PC-9 (cell line): ENCODE data around the gene SUPT20H.

Experiments used
- EZH2 ChIP-seq: fragments of 200-600 bp; sonication (generic); IDR thresholded peaks from 2 replicates; pipeline ENCODE4 v1.8.0; 2017; ENCODE audit warnings: antibody characterized with exemption, low read depth
- TF ChIP-seq, protein P1 (sequence below): fragments of 200-600 bp; sonication (generic); conservative IDR thresholded peaks from 2 replicates; pipeline ENCODE4 v1.6.1; 2017; ENCODE audit warnings: mixed run types, antibody characterized with exemption, mild to moderate bottlenecking, moderate library complexity

DNA sequence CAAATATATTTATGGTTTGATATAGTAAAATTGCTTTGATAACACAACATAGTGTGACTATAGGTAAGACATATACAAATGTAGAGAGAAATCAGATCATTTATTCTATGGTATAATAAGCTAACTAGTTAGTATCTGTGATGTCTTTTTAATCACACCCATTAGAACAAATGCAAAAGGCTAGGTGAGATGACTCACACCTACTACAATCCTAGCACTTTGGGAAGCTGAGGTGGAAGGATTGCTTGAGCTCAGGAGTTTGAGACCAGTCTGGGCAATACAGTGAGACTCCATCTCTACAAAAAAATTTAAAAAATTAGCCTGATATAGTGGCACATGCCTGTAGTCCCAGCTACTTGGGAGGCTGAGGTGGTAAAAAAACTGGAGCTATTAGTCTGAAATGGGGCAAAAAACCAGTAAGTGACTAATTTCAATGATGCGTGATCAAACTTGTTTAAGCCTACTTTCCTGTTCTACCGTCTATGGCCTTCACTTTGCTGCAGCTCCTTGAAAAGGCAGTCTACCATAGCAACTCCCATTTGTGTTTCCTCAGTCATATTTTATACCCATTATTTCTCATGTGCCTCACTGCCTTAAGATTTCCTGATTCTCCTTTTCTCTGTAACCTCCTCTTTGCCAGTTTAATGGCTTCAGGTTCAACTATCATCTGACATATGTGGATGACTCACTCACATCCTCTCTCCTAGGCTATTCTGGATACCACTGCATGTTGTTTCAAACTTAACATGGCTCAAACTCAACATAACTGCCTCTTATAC, 72.8 kb downstream of the SUPT20H start:
- TF ChIP-seq, protein P1, sequence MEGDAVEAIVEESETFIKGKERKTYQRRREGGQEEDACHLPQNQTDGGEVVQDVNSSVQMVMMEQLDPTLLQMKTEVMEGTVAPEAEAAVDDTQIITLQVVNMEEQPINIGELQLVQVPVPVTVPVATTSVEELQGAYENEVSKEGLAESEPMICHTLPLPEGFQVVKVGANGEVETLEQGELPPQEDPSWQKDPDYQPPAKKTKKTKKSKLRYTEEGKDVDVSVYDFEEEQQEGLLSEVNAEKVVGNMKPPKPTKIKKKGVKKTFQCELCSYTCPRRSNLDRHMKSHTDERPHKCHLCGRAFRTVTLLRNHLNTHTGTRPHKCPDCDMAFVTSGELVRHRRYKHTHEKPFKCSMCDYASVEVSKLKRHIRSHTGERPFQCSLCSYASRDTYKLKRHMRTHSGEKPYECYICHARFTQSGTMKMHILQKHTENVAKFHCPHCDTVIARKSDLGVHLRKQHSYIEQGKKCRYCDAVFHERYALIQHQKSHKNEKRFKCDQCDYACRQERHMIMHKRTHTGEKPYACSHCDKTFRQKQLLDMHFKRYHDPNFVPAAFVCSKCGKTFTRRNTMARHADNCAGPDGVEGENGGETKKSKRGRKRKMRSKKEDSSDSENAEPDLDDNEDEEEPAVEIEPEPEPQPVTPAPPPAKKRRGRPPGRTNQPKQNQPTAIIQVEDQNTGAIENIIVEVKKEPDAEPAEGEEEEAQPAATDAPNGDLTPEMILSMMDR: no peak
- TF ChIP-seq EZH2: no peak
